Endometrium (tissue), 2 donors: Measurements from ENCODE around the gene EDEM1.
"Not testable (repeated sequence)": the region's sequence is repeated elsewhere in the genome, so short reads cannot be mapped to it uniquely, and the experiment has no call there.

Experiments used
- FAIRE-seq: peaks from 2 replicates; lab custom pipeline; 2012; peaks lifted over from hg19 to GRCh38; lab: Jason Lieb, UNC
- donor health status: control.
- donor health status: control.

The EDEM1 gene

GRCh38 chr3:5233026-5233425 is 45.5 kb downstream of the EDEM1 start:
- FAIRE-seq, result no peak

DNA sequence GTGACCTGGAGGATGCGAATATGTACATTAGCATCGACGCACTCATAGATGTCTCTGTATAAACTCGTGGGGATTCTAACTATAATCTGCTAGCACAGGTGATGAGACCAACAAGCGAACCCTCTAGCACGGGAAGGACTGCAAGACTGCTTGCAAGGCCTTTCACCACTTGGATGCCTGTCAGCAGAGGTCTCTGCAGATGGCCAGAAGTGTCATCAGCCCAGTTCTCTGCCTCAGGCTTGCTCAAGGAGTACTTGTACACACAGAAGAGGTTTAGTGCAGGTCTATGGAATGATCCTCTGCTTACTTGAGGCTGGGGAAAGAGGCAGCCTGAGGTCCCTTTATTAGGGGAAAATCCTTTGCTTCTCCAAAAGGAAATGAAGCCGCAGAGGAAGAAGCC is 48.1 kb downstream of the EDEM1 start:
- FAIRE-seq, result no peak

- no peak for FAIRE-seq
Measured at GRCh38 chr3:5238545-5238944, 51.0 kb downstream of the EDEM1 start.

GRCh38 chr3:5239602-5240001 is 52.1 kb downstream of the EDEM1 start:
- no peak for FAIRE-seq

DNA sequence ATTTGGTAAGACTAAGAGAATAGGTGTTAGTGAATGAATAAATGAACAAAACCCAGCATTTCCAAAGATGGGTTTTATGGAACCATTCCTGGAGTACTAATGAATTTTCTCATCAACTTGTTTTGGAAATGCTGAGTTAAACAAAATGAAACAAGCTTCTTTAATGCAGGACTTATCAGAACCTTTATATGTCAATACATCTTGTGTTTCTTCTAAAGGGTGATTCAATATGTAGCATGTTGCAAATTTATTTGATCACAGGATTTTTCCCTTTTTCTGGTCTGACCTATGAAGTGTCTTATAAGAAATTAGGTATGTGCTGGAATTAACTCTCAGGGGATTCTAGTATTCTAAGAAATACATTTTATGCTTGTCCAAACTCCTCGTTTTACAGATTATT is 53.2 kb downstream of the EDEM1 start:
- no peak for FAIRE-seq

DNA sequence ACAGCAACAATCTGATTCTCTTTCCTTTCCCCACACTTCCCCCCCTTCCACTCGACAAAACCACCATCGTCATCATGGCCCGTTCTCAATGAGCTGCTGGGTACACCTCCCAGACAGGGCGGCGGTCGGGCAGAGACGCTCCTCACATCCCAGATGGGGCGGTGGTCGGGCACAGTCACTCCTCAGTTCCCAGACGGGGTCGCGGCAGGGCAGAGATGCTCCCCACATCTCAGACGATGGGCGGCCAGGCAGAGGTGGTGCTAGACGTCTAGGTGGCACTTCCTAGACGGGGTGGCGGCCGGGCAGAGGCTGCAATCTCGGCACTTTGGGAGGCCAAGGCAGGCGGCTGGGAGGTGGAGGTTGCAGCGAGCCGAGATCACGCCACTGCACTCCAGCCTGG is 55.3 kb downstream of the EDEM1 start:
- FAIRE-seq, result not testable (repeated sequence)

- no peak for FAIRE-seq
Measured at GRCh38 chr3:5245927-5246326, 58.4 kb downstream of the EDEM1 start.

- no peak for FAIRE-seq
Measured at GRCh38 chr3:5248822-5249221, 61.3 kb downstream of the EDEM1 start.

DNA sequence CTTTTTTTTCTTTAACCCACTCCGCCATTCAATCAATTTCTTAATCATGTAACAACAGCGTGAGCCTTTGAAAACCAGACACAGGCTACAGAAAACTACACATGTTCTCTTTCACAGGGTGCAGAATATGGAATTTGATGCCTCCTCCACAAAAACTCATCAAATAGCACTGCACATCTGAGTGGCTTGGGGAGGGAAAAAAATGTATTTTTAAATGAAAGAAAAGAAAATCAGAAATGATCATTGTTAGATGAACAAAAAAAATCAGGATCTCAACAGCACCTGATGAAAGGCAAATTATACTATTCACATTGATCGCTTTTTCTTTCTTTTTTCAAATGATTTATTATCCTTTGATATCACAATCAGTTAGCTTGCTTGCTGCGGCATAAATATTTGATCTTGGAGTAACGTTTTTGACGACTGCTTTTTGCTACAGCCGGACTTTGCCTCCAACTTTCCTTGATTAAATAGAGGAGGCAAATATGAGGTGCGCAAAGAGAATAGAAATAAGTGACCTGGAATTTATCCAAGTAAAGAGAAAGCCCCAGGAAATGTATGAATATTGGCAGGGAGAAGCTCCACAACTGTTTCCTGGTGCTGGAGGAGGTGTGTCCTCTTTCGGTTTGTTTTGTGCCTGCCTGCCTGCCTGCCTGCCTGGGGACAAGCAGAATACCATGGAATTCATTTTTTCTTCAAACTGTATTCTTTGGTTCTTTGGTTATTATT is 63.1 kb downstream of the EDEM1 start:
- FAIRE-seq, result no peak

DNA sequence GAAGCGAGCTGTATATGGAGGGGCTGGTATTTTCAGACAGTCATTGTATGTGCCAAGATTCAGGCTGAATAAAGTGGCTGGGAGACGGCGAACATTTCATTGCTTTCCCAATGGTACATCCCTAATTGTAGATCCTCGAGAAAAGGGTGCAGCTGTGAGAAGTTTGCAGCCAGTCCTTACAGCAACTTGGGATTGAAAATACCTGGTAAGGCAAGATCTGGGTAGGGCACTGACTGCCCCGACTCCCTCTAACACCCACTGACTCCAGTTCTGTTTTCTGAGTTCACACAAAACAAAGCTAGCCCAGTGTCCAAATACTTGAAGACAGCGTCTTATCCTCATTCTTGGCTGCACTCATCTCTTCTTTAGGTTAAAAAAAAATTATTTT is 63.7 kb downstream of the EDEM1 start:
- no peak for FAIRE-seq

GRCh38 chr3:5252131-5252530 is 64.6 kb downstream of the EDEM1 start:
- no peak for FAIRE-seq

GRCh38 chr3:5254281-5255048 is 67.0 kb downstream of the EDEM1 start:
- no peak for FAIRE-seq

- no peak for FAIRE-seq
Measured at GRCh38 chr3:5255404-5256344, 68.2 kb downstream of the EDEM1 start.

DNA sequence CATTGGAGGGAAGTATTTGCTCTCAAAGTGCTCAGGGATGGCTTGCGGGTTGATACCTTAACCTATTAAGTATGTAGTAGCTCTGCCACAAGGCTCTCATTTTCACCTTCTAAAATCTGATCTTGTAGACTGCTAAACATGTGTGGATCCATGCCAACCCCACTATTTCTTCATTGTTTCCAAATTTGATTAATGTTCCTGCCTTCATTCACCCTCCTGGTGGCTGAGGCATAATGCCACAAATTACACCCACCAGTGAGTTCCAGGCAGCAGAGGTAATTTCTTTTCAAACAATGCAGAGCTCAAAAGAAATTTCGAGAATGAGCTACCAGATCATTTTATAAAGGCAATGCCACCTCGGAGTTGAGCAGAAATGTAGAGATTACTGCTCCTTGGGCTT is 71.0 kb downstream of the EDEM1 start:
- no peak for FAIRE-seq

DNA sequence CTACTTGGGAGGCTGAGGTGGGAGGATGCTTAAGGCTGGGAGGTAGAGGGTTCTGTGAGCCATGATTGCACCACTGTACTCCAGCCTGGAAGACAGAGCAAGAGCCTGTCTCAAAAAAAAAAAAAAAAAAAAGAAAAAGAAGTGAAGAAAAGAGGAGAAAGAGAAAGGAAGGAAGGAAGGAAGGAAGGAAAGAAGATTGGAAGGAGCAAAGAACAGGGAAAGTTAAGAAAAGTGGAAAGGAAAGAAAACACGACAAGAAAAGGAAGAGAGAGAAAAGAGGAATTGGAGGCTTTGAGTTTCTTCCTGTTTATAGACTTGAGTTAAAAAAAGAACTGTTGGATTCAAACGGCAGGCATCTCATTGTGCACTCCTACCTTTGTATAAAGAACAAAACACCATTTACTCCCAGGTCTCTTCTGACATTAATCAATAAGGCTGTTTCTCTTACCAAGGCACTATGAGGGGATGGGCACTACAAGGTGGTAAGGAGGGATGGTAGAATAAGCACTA is 73.5 kb downstream of the EDEM1 start:
- no peak for FAIRE-seq

DNA sequence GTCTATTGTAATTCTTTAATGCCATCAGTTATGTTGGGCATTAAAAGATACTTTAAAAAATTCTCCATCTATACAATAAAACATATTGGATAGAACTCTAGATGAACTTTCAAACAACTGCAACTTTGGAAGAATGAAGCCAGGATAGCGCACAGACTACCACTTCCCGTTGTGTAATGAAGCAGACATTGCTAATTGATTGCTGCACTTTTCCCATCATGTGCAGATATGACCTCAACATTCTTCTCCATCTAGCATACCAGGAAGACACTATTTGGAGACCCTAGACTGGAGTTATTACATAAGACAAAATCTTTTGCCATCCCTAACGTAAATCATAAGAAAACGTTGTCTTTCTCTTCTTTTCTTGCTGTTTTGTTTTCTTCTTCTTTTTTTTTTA is 75.0 kb downstream of the EDEM1 start:
- no peak for FAIRE-seq

- no peak for FAIRE-seq
Measured at GRCh38 chr3:5264093-5264600, 76.6 kb downstream of the EDEM1 start.

DNA sequence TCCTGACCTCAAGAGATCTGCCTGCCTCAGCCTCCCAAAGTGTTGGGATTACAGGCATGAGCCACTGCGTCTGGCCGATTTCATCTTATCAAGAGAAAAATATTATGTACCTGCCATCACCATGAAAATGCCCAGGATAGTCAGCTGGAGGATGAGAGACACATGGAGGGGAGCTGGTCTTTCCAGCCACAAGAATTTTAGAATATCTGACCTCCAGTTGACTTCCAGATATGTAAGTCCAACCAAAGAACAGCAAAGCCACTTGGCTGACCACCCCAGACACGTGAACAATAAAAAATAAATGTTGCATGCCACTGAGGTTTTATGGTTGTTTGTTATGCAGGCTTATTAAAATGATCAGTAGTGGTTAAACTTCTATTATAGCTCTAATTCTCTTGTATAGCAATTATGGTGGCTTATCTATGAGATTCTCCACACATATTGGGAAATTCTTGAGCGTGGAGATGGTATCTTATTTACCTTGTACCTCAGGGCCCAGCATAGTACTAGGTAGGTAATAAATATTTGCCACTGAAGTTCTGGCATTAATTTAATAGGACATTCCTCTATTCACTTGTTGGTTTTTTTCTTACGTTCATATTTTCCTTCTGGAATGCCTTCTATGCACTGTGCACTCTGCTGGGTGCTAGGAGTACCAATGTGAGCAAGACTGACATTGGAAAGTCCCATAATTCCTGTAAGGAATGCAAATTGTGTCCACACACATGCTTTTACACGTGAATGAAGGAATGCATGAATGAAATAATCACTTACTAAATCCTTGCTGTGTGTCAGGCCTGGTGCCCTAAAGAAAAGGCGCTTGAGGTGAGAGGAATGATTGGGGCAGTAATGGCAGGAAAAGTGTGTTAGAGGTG is 77.6 kb downstream of the EDEM1 start:
- FAIRE-seq, result no peak

DNA sequence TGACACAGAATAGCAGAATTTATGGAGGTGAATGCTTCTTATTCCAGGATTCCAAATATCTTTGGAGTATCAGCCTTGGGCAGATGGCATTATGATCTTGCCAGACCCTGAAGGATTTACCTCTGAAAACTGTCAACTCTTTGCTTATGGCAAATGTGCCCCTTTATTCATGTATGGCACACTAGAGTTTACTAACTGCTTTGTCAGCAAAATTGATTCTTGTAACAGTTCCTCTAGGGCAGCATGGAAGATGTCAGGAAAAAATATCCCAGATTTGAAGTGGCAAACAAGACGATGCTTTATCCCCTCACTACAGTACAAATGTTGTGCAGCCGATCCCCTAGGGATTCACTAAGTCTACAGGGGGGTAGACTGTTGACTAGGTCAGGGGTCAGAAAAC is 79.7 kb downstream of the EDEM1 start:
- FAIRE-seq, result no peak

DNA sequence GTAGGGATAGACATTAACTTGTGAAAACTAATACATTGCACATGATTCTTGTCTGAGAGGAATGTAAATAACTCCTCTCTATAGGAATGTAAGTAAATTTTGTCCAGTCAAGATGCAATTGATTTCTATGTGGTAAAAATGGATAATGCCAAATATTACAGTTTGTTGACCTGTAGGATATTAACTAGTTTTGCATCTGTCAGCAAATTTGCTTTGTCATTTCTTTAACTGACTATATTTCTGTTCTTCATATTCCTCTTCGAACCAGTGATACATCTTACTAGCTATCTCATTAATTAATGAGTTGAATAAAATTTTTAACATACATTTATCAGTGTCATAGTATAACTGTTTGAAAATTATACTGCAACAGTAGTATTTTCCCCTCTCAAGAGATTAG is 80.4 kb downstream of the EDEM1 start:
- FAIRE-seq, result no peak
